ENCODE measurements around the gene DNAJA3. TPM values are rescaled to one million over a fixed set of nuclear protein-coding genes. Genes with fewer than 3 reads are reported as not detected.

DNAJA3 gene
- polyA plus RNA-seq (2013, experiment 1 of 2) = 35.8 TPM
- polyA plus RNA-seq (2013, experiment 2 of 2) = 34.8 TPM

DNA sequence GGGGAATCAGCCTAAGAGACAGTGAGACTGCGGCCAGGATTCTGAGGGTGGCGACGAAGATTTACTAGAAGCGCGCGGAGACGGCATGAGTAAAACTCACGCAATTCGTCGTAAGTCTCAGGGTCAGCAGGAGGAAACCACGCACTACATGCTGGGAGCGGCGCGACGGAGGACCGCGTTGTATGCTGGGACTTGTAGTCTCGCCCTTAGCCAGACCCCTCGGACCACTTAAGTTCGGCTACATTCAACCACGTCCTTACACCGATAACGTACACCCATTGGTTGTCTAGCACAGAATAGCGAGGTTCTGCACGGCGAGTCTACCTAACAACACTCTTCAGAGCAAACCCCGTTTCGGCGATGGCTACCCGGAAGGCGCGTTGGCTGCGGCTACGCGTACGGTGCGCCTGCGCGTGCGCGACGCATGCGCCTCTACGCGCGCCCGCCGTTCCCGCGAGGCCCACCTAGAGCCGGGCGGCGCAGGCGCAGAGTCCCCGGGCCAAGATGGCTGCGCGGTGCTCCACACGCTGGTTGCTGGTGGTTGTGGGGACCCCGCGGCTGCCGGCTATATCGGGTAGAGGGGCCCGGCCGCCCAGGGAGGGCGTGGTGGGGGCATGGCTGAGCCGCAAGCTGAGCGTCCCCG is at the start of gene DNAJA3:
Gene DNAJA3 (plus strand): TSS at position 491 of the 643 bp plus-strand sequence. CDS start 14 bp downstream, at position 505.
- Histone ChIP-seq H3K4me3 (ENCODE audit: extremely low read depth, insufficient read depth, low read length, poor library complexity, severe bottlenecking) (peak within 1 kb of the TSS; percentile 97), H3K4me1 (ENCODE audit: control insufficient read depth, insufficient read depth, low read length, poor library complexity, severe bottlenecking) (peaks cover 14% of the 10 kb centered on the region), H3K9me3 (ENCODE audit: control insufficient read depth, low read length) (no peaks in the 10 kb centered on the region), H3K36me3 (ENCODE audit: control insufficient read depth, insufficient read depth, low read length) (peaks cover 18% of the 10 kb centered on the region), H3K27ac (ENCODE audit: low read depth, low read length, severe bottlenecking) (peak within 1 kb of the TSS; percentile 89)
- WGBS, 2 experiments (ENCODE audit: insufficient coverage in 2 of 2) = 0 to 1% methylated on average over 56 to 62 of the region's 68 CpGs

DNA sequence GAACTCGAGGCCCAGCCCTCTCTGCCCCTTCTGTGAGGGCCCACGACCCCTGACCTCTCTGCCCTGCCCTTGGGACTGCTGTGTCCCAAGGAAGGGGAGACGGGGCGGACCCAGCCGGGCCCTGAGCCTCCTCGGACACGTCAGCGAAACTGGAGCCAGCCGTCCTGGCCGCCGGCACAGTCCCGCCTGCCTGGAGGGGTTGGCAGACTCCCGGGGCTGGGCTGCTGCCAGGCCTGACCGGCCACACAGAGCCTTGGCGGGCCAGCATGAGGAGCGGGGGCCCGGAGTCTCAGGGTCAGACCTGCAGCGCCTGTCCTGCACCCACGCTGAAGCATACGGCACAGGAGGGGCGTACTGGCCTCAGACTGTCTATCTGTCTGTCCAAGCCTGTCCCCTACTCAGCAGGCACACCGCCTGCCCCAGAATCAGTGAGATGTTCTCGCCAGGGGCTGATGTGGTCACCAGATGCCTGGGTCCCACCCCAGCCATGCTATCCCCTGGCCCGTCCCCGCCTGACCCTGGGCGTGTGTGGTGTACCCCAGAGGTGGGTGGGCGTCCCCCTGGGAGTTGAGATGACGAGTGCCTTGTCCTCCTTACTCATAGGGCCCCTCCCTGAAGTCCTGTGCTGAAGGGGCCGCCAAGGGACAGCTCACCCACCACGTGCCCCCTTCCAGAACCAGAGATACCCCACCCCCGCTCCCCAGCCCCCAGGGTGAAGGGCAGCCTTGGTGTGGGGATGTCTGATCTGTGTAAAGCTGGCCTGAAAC is 49.4 kb upstream of the DNAJA3 start:
- peak overlapping the region; percentile 23 for H3K27ac ChIP-seq (ENCODE audit: low read depth, low read length, severe bottlenecking)
- H3K4me1 ChIP-seq (ENCODE audit: control insufficient read depth, insufficient read depth, low read length, poor library complexity, severe bottlenecking) = peaks cover 60% of the 10 kb centered on the region
- peaks cover 6% of the 10 kb centered on the region for H3K36me3 ChIP-seq (ENCODE audit: control insufficient read depth, insufficient read depth, low read length)
- no peaks in the 10 kb centered on the region for H3K9me3 ChIP-seq (ENCODE audit: control insufficient read depth, low read length)
- WGBS, 2 experiments (ENCODE audit: insufficient coverage in 2 of 2) = 90 to 94% methylated on average over 24 to 26 of the region's 31 CpGs
- no peak overlapping the region for H3K4me3 ChIP-seq (ENCODE audit: extremely low read depth, insufficient read depth, low read length, poor library complexity, severe bottlenecking)

DNA sequence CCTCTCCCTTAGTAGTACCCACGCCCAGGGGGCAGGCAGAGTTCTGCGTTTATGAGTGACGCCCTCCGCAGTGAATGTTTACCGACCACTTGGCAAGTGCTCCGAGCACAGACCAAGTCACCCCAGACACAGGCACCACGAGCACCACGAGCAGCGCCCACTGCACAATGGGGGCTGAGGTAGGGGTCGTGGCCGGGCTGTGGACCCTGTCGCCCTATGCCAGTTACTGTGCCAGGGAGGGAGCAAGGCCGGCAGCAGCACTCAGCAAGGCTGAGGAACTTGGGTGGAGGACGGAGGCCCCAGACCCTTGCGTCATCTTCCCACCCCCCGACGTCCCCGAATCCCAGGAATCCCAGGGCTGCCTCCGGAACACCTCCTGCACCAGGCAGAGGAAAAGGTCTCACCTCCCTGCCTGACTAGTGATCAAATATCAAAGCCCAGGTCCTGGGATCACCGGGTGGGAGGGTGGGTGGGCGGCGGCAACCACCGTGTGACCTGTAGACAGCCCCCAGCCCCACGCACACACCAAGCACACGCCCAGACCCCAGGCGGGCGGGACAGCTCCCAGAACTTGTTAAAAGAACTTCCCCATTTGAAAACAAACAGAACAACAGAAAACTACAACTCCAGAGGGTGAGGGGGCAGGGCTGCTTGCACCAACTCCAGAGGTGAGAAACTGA is 48.6 kb upstream of the DNAJA3 start:
- no peaks in the 10 kb centered on the region for H3K9me3 ChIP-seq (ENCODE audit: control insufficient read depth, low read length)
- H3K36me3 ChIP-seq (ENCODE audit: control insufficient read depth, insufficient read depth, low read length) = peaks cover 11% of the 10 kb centered on the region
- H3K4me3 ChIP-seq (ENCODE audit: extremely low read depth, insufficient read depth, low read length, poor library complexity, severe bottlenecking) = no peak overlapping the region
- H3K4me1 ChIP-seq (ENCODE audit: control insufficient read depth, insufficient read depth, low read length, poor library complexity, severe bottlenecking) = peaks cover 58% of the 10 kb centered on the region
- 77 to 80% methylated on average over 14 to 15 of the region's 27 CpGs for WGBS, 2 experiments (ENCODE audit: insufficient coverage in 2 of 2)
- H3K27ac ChIP-seq (ENCODE audit: low read depth, low read length, severe bottlenecking) = peak overlapping the region; percentile 8

DNA sequence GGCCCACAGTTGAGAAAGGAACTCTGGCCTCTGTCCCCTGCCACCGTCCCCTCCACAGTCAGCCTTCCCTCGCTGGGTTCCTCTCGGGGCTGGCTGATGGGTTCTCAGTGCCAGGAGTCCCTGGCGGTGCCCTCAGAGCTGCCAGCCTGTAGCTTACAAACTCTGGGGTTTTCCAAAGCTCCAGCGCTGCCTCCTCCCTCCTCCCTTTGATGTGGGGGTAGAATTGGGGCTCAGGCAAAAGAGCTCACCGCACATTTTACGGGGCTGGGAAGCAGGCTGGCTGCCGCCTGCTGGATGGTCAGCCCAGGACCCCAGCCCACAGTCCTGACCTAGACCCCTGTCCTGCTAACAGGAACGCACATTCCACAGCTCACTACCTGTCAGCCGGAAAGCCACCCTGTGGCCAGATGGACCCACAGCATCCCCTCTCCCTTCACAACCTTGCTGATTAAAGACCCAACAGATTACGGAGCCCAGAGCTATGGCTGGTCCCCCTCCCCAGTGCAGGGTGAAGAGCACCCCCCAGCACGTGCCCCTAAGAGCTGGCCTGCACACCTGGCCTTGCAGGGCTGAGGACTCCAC is 48.0 kb upstream of the DNAJA3 start:
- WGBS, 2 experiments (ENCODE audit: insufficient coverage in 2 of 2) = 58 to 79% methylated on average over 8 to 9 of the region's 12 CpGs
- Histone ChIP-seq H3K36me3 (ENCODE audit: control insufficient read depth, insufficient read depth, low read length) (peaks cover 14% of the 10 kb centered on the region), H3K4me3 (ENCODE audit: extremely low read depth, insufficient read depth, low read length, poor library complexity, severe bottlenecking) (no peak overlapping the region), H3K4me1 (ENCODE audit: control insufficient read depth, insufficient read depth, low read length, poor library complexity, severe bottlenecking) (peaks cover 58% of the 10 kb centered on the region), H3K27ac (ENCODE audit: low read depth, low read length, severe bottlenecking) (no peak overlapping the region), H3K9me3 (ENCODE audit: control insufficient read depth, low read length) (no peaks in the 10 kb centered on the region)

DNA sequence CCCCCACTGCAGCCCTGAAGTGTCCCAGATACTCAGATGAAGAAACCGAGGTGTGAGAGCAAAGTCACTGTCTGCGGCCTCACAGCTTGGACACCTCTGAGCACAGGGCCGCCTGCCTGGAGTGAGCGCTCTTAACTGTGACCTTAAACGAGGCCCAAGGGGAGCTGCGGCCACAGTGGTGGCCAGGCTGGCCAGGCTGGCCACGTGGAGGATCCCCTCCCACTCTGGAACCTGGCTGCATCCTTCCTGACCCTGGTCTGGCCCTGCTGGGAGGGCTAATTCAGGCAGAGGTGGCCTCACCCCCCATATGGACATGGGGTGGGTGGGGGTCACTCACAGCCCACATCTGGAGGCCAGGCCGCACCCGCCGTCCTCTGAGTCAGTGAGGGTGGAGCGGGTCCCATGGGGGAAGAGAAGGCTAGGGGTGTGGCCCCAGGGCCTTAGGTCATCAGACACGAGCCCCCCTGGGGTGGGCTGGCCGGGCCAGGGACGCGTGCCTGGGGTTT is 47.5 kb upstream of the DNAJA3 start:
- WGBS, 2 experiments (ENCODE audit: insufficient coverage in 2 of 2) = 90 to 92% methylated on average over 14 to 15 of the region's 15 CpGs
- Histone ChIP-seq H3K27ac (ENCODE audit: low read depth, low read length, severe bottlenecking) (no peak overlapping the region), H3K4me1 (ENCODE audit: control insufficient read depth, insufficient read depth, low read length, poor library complexity, severe bottlenecking) (peaks cover 52% of the 10 kb centered on the region)

DNA sequence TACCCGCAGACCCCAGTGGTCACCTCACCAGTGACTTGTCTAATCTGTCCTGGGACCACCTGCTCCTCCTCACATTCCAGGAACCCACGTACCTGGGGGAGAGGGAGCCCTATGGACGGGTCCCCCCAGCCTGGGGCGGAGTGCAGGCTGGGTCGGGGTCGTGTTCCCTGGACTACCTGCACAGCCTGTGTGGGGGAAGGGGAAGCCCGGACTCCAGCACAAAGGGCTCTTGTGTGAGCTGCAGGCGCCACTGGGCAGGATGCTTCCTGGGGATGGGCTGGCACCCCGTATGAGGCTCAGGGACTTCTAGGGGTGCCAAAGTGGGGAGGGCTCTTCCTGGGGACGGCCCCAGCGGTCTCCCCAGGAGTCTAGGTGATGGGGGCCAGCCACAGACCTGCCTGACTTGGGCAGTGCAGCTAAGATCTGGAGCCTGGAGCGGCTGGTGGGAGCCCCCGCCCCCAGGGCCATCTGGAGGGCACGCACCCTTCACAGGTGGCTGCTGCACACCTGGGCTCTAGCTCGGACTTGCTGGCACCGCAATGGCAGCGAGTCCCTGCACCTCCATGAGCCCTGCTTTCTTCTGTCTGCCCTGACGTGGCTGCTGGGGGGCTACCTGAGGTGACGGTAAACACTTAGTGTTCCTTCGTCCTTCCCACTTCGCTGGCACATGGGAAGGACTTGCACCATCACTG is 46.5 kb upstream of the DNAJA3 start:
- WGBS, 2 experiments (ENCODE audit: insufficient coverage in 2 of 2) = 92 to 93% methylated on average over 17 to 18 of the region's 21 CpGs
- Histone ChIP-seq H3K4me1 (ENCODE audit: control insufficient read depth, insufficient read depth, low read length, poor library complexity, severe bottlenecking) (peaks cover 48% of the 10 kb centered on the region), H3K4me3 (ENCODE audit: extremely low read depth, insufficient read depth, low read length, poor library complexity, severe bottlenecking) (no peak overlapping the region), H3K36me3 (ENCODE audit: control insufficient read depth, insufficient read depth, low read length) (peaks cover 26% of the 10 kb centered on the region), H3K9me3 (ENCODE audit: control insufficient read depth, low read length) (no peaks in the 10 kb centered on the region), H3K27ac (ENCODE audit: low read depth, low read length, severe bottlenecking) (no peak overlapping the region)

More for the DNA sequence above, 47.5 kb upstream of the DNAJA3 start:
- H3K36me3 ChIP-seq (ENCODE audit: control insufficient read depth, insufficient read depth, low read length) = peaks cover 19% of the 10 kb centered on the region
- no peaks in the 10 kb centered on the region for H3K9me3 ChIP-seq (ENCODE audit: control insufficient read depth, low read length)
- no peak overlapping the region for H3K4me3 ChIP-seq (ENCODE audit: extremely low read depth, insufficient read depth, low read length, poor library complexity, severe bottlenecking)

DNA sequence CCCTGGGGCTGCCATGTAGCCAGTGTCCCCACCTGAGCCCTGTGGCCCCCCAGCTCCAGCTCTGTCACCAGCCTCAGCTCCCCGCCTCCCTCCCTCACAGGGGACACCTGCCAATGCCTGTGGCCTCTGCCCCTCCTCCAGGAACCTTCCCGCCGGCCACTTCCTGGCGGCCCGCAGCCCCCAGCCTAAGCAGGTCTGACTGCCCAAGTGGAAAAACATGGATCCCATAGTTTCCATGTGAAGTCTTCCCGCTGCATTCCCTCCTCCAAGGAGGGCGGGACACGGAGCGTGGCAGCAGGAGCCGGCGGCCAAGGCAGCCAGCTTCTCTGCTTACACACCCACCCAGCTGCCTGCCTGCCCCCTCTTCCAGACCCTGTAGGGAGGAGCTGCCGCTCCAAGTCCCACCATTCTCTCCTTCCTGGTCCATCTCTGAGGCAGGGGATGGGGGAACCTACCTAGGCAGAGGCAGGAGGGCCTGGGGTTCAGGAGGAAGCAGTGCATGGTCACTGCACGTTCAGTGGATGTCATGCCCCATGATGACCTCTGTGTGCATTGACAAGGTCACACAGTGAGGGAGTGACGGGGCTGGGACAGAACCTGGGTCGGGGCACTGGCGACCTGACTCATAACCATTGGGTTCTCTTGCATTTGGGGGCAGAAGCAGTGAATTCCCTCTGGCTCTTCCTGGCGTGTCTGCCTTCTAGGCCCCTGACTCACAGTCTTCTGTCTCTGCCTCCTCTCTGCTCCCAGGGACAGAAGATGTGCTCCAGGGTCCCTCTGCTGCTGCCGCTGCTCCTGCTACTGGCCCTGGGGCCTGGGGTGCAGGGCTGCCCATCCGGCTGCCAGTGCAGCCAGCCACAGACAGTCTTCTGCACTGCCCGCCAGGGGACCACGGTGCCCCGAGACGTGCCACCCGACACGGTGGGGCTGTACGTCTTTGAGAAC is 45.3 kb upstream of the DNAJA3 start:
- Histone ChIP-seq H3K36me3 (ENCODE audit: control insufficient read depth, insufficient read depth, low read length) (peaks cover 26% of the 10 kb centered on the region), H3K27ac (ENCODE audit: low read depth, low read length, severe bottlenecking) (peak overlapping the region; percentile 41), H3K4me1 (ENCODE audit: control insufficient read depth, insufficient read depth, low read length, poor library complexity, severe bottlenecking) (peaks cover 51% of the 10 kb centered on the region), H3K9me3 (ENCODE audit: control insufficient read depth, low read length) (no peaks in the 10 kb centered on the region), H3K4me3 (ENCODE audit: extremely low read depth, insufficient read depth, low read length, poor library complexity, severe bottlenecking) (no peak overlapping the region)
- WGBS, 2 experiments (ENCODE audit: insufficient coverage in 2 of 2) = 89 to 90% methylated on average over 24 to 25 of the region's 26 CpGs

DNA sequence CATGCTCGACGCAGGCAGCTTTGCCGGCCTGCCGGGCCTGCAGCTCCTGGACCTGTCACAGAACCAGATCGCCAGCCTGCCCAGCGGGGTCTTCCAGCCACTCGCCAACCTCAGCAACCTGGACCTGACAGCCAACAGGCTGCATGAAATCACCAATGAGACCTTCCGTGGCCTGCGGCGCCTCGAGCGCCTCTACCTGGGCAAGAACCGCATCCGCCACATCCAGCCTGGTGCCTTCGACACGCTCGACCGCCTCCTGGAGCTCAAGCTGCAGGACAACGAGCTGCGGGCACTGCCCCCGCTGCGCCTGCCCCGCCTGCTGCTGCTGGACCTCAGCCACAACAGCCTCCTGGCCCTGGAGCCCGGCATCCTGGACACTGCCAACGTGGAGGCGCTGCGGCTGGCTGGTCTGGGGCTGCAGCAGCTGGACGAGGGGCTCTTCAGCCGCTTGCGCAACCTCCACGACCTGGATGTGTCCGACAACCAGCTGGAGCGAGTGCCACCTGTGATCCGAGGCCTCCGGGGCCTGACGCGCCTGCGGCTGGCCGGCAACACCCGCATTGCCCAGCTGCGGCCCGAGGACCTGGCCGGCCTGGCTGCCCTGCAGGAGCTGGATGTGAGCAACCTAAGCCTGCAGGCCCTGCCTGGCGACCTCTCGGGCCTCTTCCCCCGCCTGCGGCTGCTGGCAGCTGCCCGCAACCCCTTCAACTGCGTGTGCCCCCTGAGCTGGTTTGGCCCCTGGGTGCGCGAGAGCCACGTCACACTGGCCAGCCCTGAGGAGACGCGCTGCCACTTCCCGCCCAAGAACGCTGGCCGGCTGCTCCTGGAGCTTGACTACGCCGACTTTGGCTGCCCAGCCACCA is 44.4 kb upstream of the DNAJA3 start:
- Histone ChIP-seq H3K36me3 (ENCODE audit: control insufficient read depth, insufficient read depth, low read length) (peaks cover 23% of the 10 kb centered on the region), H3K4me3 (ENCODE audit: extremely low read depth, insufficient read depth, low read length, poor library complexity, severe bottlenecking) (no peak overlapping the region), H3K27ac (ENCODE audit: low read depth, low read length, severe bottlenecking) (no peak overlapping the region), H3K9me3 (ENCODE audit: control insufficient read depth, low read length) (no peaks in the 10 kb centered on the region), H3K4me1 (ENCODE audit: control insufficient read depth, insufficient read depth, low read length, poor library complexity, severe bottlenecking) (peaks cover 48% of the 10 kb centered on the region)
- 96 to 98% methylated on average over 59 of the region's 59 CpGs for WGBS, 2 experiments (ENCODE audit: insufficient coverage in 2 of 2)

All from mesodermal cell (in vitro differentiated cells).